A549 (cell line): ENCODE measurements around the gene GPX7. TPM values are rescaled to one million over a fixed set of nuclear protein-coding genes. Genes with fewer than 3 reads are reported as not detected.

Experiments
- ATAC-seq, 2 experiments: fragments of 200-7000 bp in 1 of 2; fragments of >200 bp in 1 of 2; cut with Nextera tagmentation in 1 of 2; cut with Tn5 transposase in 1 of 2; 3 replicates each; pipeline versions ENCODE4 v1.8.0 to v1.9.1; 2018 to 2020; ENCODE audit warnings: mild to moderate bottlenecking in 1 of 2, moderate library complexity in 1 of 2
- CTCF ChIA-PET: fragments of 300-600 bp; sonication (Branson Sonifier 250); formaldehyde crosslinking; extraction: SDS; loops from one replicate; lab custom pipeline; 2021; ENCODE audit warnings: antibody characterized with exemption, inconsistent platforms; lab: Yijun Ruan, JAX
- POLR2A ChIA-PET: fragments of 350-600 bp; formaldehyde crosslinking; extraction: SDS; loops from one replicate; lab custom pipeline; 2021; ENCODE audit warnings: antibody characterized with exemption, inconsistent platforms; lab: Yijun Ruan, JAX
- DNase-seq, 2 experiments: peaks; one replicate each; pipeline versions ENCODE4 v3.0.0 to v3.0.0-alpha.2; 2011 to 2016; ENCODE audit warnings: low read depth in 1 of 2, low spot score in 1 of 2
- FAIRE-seq: peaks from 2 replicates; lab custom pipeline; 2011; peaks lifted over from hg19 to GRCh38; lab: Jason Lieb, UNC
- H3K27ac ChIP-seq, 2 experiments: fragments of >200 bp; sonication (Bioruptor Twin); formaldehyde crosslinking; 3 replicates each; pipeline ENCODE4 v1.5.1; 2016 to 2017
- H3K4me1 ChIP-seq: fragments of >200 bp; sonication (Bioruptor Twin); formaldehyde crosslinking; 3 replicates; pipeline ENCODE4 v1.6.1; 2016
- H3K4me2 ChIP-seq: fragments of >200 bp; sonication (Bioruptor Twin); formaldehyde crosslinking; 3 replicates; pipeline ENCODE4 v1.6.1; 2016
- H3K4me3 ChIP-seq: fragments of >200 bp; sonication (Bioruptor Twin); formaldehyde crosslinking; 3 replicates; pipeline ENCODE4 v1.5.1; 2016
- H3K9me3 ChIP-seq: fragments of >200 bp; sonication (Bioruptor Twin); formaldehyde crosslinking; 3 replicates; pipeline ENCODE4 v1.6.1; 2016
- ATOH8 ChIP-seq: fragments of 250-450 bp; sonication (Bioruptor Pico); IDR thresholded peaks from 2 replicates; pipeline ENCODE4 v1.5.0; 2020; ENCODE audit warnings: low read depth, mild to moderate bottlenecking, moderate library complexity
- BHLHE40 ChIP-seq: IDR thresholded peaks from 2 replicates; pipeline ENCODE4 v1.6.1; 2012; ENCODE audit warnings: low read depth, low read length, inconsistent platforms
- CTCF ChIP-seq: fragments of >200 bp; sonication (Bioruptor Twin); formaldehyde crosslinking; IDR thresholded peaks from 3 replicates; pipeline ENCODE4 v1.5.1; 2016
- EHF ChIP-seq: fragments of 250-450 bp; sonication (Bioruptor Pico); IDR thresholded peaks from 2 replicates; pipeline ENCODE4 v1.5.0; 2020; ENCODE audit warnings: mild to moderate bottlenecking
- ELK1 ChIP-seq: fragments of 150-350 bp; IDR thresholded peaks from 2 replicates; pipeline ENCODE4 v1.6.1; 2014; ENCODE audit warnings: low read depth, mild to moderate bottlenecking, low read length
- FOSB ChIP-seq: fragments of 250-450 bp; sonication (Bioruptor Pico); IDR thresholded peaks from 2 replicates; pipeline ENCODE4 v1.5.0; 2020; ENCODE audit warnings: mild to moderate bottlenecking, moderate library complexity
- GATA3 ChIP-seq: IDR thresholded peaks from 2 replicates; pipeline ENCODE4 v1.6.1; 2012; ENCODE audit warnings: borderline replicate concordance
- HES2 ChIP-seq: fragments of >200 bp; sonication (Bioruptor Twin); formaldehyde crosslinking; IDR thresholded peaks from 2 replicates; pipeline ENCODE4 v1.6.1; 2016
- HEYL ChIP-seq: fragments of 250-450 bp; sonication (Bioruptor Pico); IDR thresholded peaks from 2 replicates; pipeline ENCODE4 v1.8.0; 2021; ENCODE audit warnings: mild to moderate bottlenecking, moderate library complexity
- HOXB13 ChIP-seq: fragments of 250-450 bp; sonication (Bioruptor Pico); IDR thresholded peaks from 2 replicates; pipeline ENCODE4 v1.5.0; 2020; ENCODE audit warnings: low read depth, mild to moderate bottlenecking, moderate library complexity
- HOXB5 ChIP-seq: fragments of 250-450 bp; sonication (Bioruptor Pico); IDR thresholded peaks from 2 replicates; pipeline ENCODE4 v1.5.0; 2020; ENCODE audit warnings: mild to moderate bottlenecking, moderate library complexity
- JUN ChIP-seq, 2 experiments: fragments of >200 bp; sonication (Bioruptor Twin); formaldehyde crosslinking; IDR thresholded peaks; 2 replicates in 1 of 2; 3 replicates in 1 of 2; pipeline ENCODE4 v1.6.1; 2016 to 2017
- KDM1A ChIP-seq: fragments of 200-600 bp; sonication (generic); IDR thresholded peaks from 2 replicates; pipeline ENCODE4 v1.6.1; 2016; ENCODE audit warnings: low read depth, mild to moderate bottlenecking
- KDM5A ChIP-seq: fragments of 200-600 bp; sonication (generic); IDR thresholded peaks from 2 replicates; pipeline ENCODE4 v1.6.1; 2016; ENCODE audit warnings: antibody characterized with exemption, mild to moderate bottlenecking
- MAX ChIP-seq: IDR thresholded peaks from 2 replicates; pipeline ENCODE4 v1.6.1; 2012
- NFE2L2 ChIP-seq: fragments of 150-350 bp; conservative IDR thresholded peaks from 2 replicates; pipeline ENCODE4 v1.6.1; 2014; ENCODE audit warnings: low read length
- NPAS2 ChIP-seq: fragments of 250-450 bp; sonication (Bioruptor Pico); IDR thresholded peaks from 2 replicates; pipeline ENCODE4 v1.8.0; 2022; ENCODE audit warnings: mild to moderate bottlenecking, moderate library complexity, borderline replicate concordance
- POLR2AphosphoS2 ChIP-seq: conservative IDR thresholded peaks from 2 replicates; pipeline ENCODE4 v1.6.1; 2012; ENCODE audit warnings: low read length, improper control_type of control experiment, inconsistent platforms
- REST ChIP-seq: fragments of 200-600 bp; sonication (generic); IDR thresholded peaks from 2 replicates; pipeline ENCODE4 v1.6.1; 2016; ENCODE audit warnings: antibody characterized with exemption, mild to moderate bottlenecking, moderate library complexity
- RFX5 ChIP-seq: fragments of 450-650 bp; IDR thresholded peaks from 2 replicates; pipeline ENCODE4 v1.7.1; 2014; ENCODE audit warnings: antibody characterized with exemption, mild to moderate bottlenecking, moderate library complexity
- RNF2 ChIP-seq: fragments of 200-600 bp; sonication (generic); IDR thresholded peaks from 2 replicates; pipeline ENCODE4 v1.6.1; 2016; ENCODE audit warnings: low read depth, mild to moderate bottlenecking, antibody characterized with exemption, moderate library complexity, borderline replicate concordance
- SREBF2 ChIP-seq: fragments of 450-650 bp; IDR thresholded peaks from 2 replicates; pipeline ENCODE4 v1.6.1; 2014; ENCODE audit warnings: mild to moderate bottlenecking, moderate library complexity
- USF2 ChIP-seq: fragments of 450-650 bp; IDR thresholded peaks from 2 replicates; pipeline ENCODE4 v1.6.1; 2014; ENCODE audit warnings: antibody characterized with exemption
- WGBS: methylation state at CpG from one replicate; pipeline ENCODE4 v1.1.6; 2017; ENCODE audit errors: missing lambda C conversion rate; 5-methylcytosine and 5-hydroxymethylcytosine counted together
- polyA plus RNA-seq, 4 experiments: library from polyadenylated mRNA; depleted of rRNA in 3 of 4; stranded (reverse); fragments of >200 nt; fragmentation: RNase III in 1 of 4; extraction: RNeasy Plus Mini Kit Qiagen cat#74134 plus additional on column Dnase treatment in 1 of 4; gene quantifications; 2 replicates in 3 of 4; 3 replicates in 1 of 4; pipeline ENCODE4 v1.2.3, GENCODE V29; 2011 to 2017

GPX7 gene
- polyA plus RNA-seq, 2 of the 4 experiments (the other 2 are of a cell fraction): not detected

- 81% methylated on average over 7 of the region's 7 CpGs for WGBS
- no peak for FAIRE-seq
Observed at GRCh38 chr1:52598729-52599128, 3.4 kb upstream of the GPX7 start.

GRCh38 chr1:52599236-52599635 lies 2.9 kb upstream of the GPX7 start:
- Histone ChIP-seq H3K4me3 (no peak overlapping the region), H3K27ac (no peak overlapping the region), H3K4me2 (no peak overlapping the region), H3K4me1 (no peaks in the 10 kb centered on the region), H3K9me3 (no peaks in the 10 kb centered on the region)
- ChIA-PET CTCF (interaction anchor here (0.6 kb wide), 1 partner anchor 415 kb away, joined by 3 read pairs; no protein-coding TSS in a partner anchor), POLR2A (no interaction called here)
- DNase-seq (no peak), FAIRE-seq (no peak), ATAC-seq (no peak)
- no peak for TF ChIP-seq REST
- TF ChIP-seq GATA3: no peak
- no peak for TF ChIP-seq KDM5A
- TF ChIP-seq RFX5: no peak
- no peak for TF ChIP-seq MAX
- no peak for TF ChIP-seq SREBF2
- WGBS: 86% methylated on average over 7 of the region's 7 CpGs

More at GRCh38 chr1:52598729-52599128, 3.4 kb upstream of the GPX7 start:
- H3K4me2 ChIP-seq: no peak overlapping the region
- ChIA-PET POLR2A (no interaction called here), CTCF (no interaction called here)
- H3K4me3 ChIP-seq: no peak overlapping the region
- no peak overlapping the region for H3K27ac ChIP-seq
- no peaks in the 10 kb centered on the region for H3K4me1 ChIP-seq
- DNase-seq (no peak), ATAC-seq (no peak)
- TF ChIP-seq ATOH8 (CRISPR knock-in tag) (no peak), JUN (IDR thresholded peaks at IDR 0.05) (no peak), CTCF (no peak), KDM5A (no peak), ELK1 (no peak), HOXB5 (no peak), USF2 (no peak), HOXB13 (CRISPR knock-in tag) (no peak), FOSB (CRISPR knock-in tag) (no peak), KDM1A (no peak), BHLHE40 (no peak), RNF2 (no peak), POLR2AphosphoS2 (no peak), HEYL (CRISPR knock-in tag) (no peak), HES2 (no peak), EHF (CRISPR knock-in tag) (no peak), NFE2L2 (no peak), NPAS2 (no peak)
- H3K9me3 ChIP-seq: no peaks in the 10 kb centered on the region
